Measurements from ENCODE around the gene WDR1.

The WDR1 gene

GRCh38 chr4:10084651-10085358, 31.8 kb downstream of the WDR1 start:
- no peak for DNase-seq (ENCODE audit: low read depth)

GRCh38 chr4:10083861-10084641, 32.5 kb downstream of the WDR1 start:
- DNase-seq (ENCODE audit: low read depth), result no peak

- DNase-seq (ENCODE audit: low read depth), result no peak
Observed at GRCh38 chr4:10083331-10083771, 33.2 kb downstream of the WDR1 start.

- no peak for DNase-seq (ENCODE audit: low read depth)
Observed at GRCh38 chr4:10082459-10083272, 33.9 kb downstream of the WDR1 start.

- no peak for DNase-seq (ENCODE audit: low read depth)
Observed at GRCh38 chr4:10082047-10082446, 34.6 kb downstream of the WDR1 start.

GRCh38 chr4:10081218-10081606, 35.4 kb downstream of the WDR1 start:
- DNase-seq (ENCODE audit: low read depth), result no peak

- DNase-seq (ENCODE audit: low read depth), result no peak
Observed at GRCh38 chr4:10080589-10081217, 35.9 kb downstream of the WDR1 start.

GRCh38 chr4:10079912-10080588, 36.5 kb downstream of the WDR1 start:
- no peak for DNase-seq (ENCODE audit: low read depth)

- DNase-seq (ENCODE audit: low read depth), result no peak
Observed at GRCh38 chr4:10079256-10079655, 37.3 kb downstream of the WDR1 start.

- DNase-seq (ENCODE audit: low read depth), result no peak
Observed at GRCh38 chr4:10078481-10079233, 37.9 kb downstream of the WDR1 start.

- no peak for DNase-seq (ENCODE audit: low read depth)
Observed at GRCh38 chr4:10077483-10078335, 38.9 kb downstream of the WDR1 start.

GRCh38 chr4:10077076-10077475, 39.5 kb downstream of the WDR1 start:
- no peak for DNase-seq (ENCODE audit: low read depth)

- no peak for DNase-seq (ENCODE audit: low read depth)
Observed at GRCh38 chr4:10075953-10076391, 40.6 kb downstream of the WDR1 start.

- DNase-seq (ENCODE audit: low read depth), result no peak
Observed at GRCh38 chr4:10075158-10075863, 41.3 kb downstream of the WDR1 start.

- DNase-seq (ENCODE audit: low read depth), result no peak
Observed at GRCh38 chr4:10074767-10075105, 41.9 kb downstream of the WDR1 start.

- DNase-seq (ENCODE audit: low read depth), result no peak
Observed at GRCh38 chr4:10074076-10074766, 42.4 kb downstream of the WDR1 start.

GRCh38 chr4:10072420-10073017, 44.1 kb downstream of the WDR1 start:
- no peak for DNase-seq (ENCODE audit: low read depth)

- DNase-seq (ENCODE audit: low read depth), result no peak
Observed at GRCh38 chr4:10069075-10069642, 47.4 kb downstream of the WDR1 start.

Measured in stimulated activated CD8-positive, alpha-beta memory T cell treated with anti-CD3 and anti-CD28 coated beads, Interleukin-7, amount 100 ng/mL, for 24 hours (primary cell).